Neural crest cell (in vitro differentiated cells): ENCODE data around the gene RIMBP2. TPM values are rescaled to one million over a fixed set of nuclear protein-coding genes. Genes with fewer than 3 reads are reported as not detected.

Experiments
- DNase-seq: peaks from one replicate; pipeline ENCODE4 v3.0.0; 2021; ENCODE audit warnings: low read depth, mixed read lengths, low spot score
- H3K27ac Mint-ChIP-seq: one replicate; pipeline ENCODE4 v1.8.0; 2021; ENCODE audit warnings: mild to moderate bottlenecking, mixed read lengths; ENCODE audit not compliant: unreplicated experiment
- H3K27me3 Mint-ChIP-seq: 2 replicates; pipeline ENCODE4 v1.8.0; 2021; ENCODE audit warnings: low read depth, mild to moderate bottlenecking, mixed read lengths
- H3K36me3 Mint-ChIP-seq: 2 replicates; pipeline ENCODE4 v1.8.0; 2021; ENCODE audit warnings: low read depth, mild to moderate bottlenecking, mixed read lengths
- H3K4me1 Mint-ChIP-seq: 2 replicates; pipeline ENCODE4 v1.8.0; 2021; ENCODE audit warnings: mixed read lengths
- H3K4me3 Mint-ChIP-seq: one replicate; pipeline ENCODE4 v1.8.0; 2021; ENCODE audit warnings: mild to moderate bottlenecking, mixed read lengths
- H3K9me3 Mint-ChIP-seq: 2 replicates; pipeline ENCODE4 v1.8.0; 2021; ENCODE audit warnings: mixed read lengths
- total RNA-seq: library from RNA; stranded (reverse); gene quantifications from 2 replicates; pipeline ENCODE4 v1.2.1, GENCODE V29; 2021
- TF ChIP-seq, protein P1 (sequence below): fragments of 200-600 bp; sonication (generic); conservative IDR thresholded peaks from 2 replicates; pipeline ENCODE4 v1.5.0; 2021; ENCODE audit warnings: antibody characterized with exemption, mild to moderate bottlenecking

The RIMBP2 gene
- total RNA-seq, 1 donor from 2014 or later, result 5.9 TPM

DNA sequence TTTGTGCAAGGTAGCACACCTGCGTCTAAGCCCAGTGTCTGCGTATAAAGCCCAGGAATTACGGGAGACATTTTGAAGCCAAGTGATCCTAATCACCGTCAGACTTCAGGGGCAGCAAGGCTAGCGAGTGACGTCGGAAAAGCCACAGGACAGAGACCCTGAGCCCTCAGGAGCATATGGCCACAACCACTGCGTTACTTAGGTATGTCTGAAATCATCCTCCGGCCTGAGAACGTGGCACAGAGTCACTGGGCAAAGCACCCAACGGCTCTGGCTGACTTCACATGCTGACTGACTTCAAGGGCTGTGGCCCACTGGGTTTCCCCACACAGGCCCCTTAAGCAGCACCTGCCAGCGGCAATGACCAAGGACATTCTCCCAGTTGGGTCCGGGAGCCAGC is 71.5 kb downstream of the RIMBP2 start:
- H3K4me3 Mint-ChIP-seq, result no peak overlapping the region

DNA sequence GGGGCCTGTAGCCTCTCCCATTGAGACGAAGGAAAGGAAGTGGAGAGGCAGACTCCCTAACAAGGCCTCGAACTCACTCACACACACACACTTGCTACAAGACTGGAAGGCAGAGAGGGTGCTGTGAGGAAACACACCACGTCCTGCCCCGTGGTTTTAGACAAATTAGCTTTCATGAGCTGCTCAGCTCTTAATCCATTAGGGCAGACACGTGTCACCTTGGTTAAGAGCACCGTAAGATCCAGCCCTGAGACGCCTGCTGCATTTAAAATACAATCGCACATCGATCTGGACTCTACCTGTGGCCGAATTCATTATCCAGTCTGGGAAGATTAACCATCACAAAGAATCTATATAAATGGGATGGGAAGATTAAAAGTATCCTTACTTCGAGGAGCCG is 72.0 kb downstream of the RIMBP2 start:
- Mint-ChIP-seq H3K36me3 (no peaks in the 10 kb centered on the region), H3K4me3 (no peak overlapping the region), H3K27ac (no peak overlapping the region), H3K27me3 (no peaks in the 10 kb centered on the region), H3K9me3 (no peaks in the 10 kb centered on the region), H3K4me1 (no peaks in the 10 kb centered on the region)
- no peak for DNase-seq
- TF ChIP-seq, protein P1, sequence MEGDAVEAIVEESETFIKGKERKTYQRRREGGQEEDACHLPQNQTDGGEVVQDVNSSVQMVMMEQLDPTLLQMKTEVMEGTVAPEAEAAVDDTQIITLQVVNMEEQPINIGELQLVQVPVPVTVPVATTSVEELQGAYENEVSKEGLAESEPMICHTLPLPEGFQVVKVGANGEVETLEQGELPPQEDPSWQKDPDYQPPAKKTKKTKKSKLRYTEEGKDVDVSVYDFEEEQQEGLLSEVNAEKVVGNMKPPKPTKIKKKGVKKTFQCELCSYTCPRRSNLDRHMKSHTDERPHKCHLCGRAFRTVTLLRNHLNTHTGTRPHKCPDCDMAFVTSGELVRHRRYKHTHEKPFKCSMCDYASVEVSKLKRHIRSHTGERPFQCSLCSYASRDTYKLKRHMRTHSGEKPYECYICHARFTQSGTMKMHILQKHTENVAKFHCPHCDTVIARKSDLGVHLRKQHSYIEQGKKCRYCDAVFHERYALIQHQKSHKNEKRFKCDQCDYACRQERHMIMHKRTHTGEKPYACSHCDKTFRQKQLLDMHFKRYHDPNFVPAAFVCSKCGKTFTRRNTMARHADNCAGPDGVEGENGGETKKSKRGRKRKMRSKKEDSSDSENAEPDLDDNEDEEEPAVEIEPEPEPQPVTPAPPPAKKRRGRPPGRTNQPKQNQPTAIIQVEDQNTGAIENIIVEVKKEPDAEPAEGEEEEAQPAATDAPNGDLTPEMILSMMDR, result no peak

More for the DNA sequence above, 71.5 kb downstream of the RIMBP2 start:
- H3K27ac Mint-ChIP-seq, result no peak overlapping the region
- H3K9me3 Mint-ChIP-seq, result no peaks in the 10 kb centered on the region
- no peak for DNase-seq
- TF ChIP-seq, protein P1, result no peak
- H3K4me1 Mint-ChIP-seq, result no peaks in the 10 kb centered on the region
- no peaks in the 10 kb centered on the region for H3K36me3 Mint-ChIP-seq
- no peaks in the 10 kb centered on the region for H3K27me3 Mint-ChIP-seq

DNA sequence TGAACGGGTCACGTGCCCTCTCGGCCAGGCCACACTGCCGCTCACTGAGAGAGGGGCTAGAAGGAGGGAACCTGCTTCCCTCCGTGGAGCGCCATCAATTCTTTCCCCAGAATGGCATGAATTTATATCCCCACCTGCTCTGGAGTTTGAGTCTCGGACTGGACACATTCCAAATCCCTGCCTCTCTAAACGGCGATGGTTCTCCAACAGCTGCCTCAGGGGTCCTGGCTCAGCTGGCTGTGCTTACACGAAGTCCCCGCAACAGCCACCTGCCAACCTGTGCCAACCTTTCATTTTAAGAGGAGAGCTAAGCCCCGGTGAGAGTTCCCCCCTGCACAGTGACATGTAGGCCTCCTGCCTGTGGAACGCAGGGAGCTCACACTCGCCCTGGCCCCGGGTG is 73.2 kb downstream of the RIMBP2 start:
- TF ChIP-seq, protein P1, result no peak
- H3K4me1 Mint-ChIP-seq, result no peaks in the 10 kb centered on the region
- no peaks in the 10 kb centered on the region for H3K9me3 Mint-ChIP-seq
- no peaks in the 10 kb centered on the region for H3K36me3 Mint-ChIP-seq
- H3K27me3 Mint-ChIP-seq, result no peaks in the 10 kb centered on the region
- no peak for DNase-seq
- H3K27ac Mint-ChIP-seq, result no peak overlapping the region
- H3K4me3 Mint-ChIP-seq, result no peak overlapping the region

DNA sequence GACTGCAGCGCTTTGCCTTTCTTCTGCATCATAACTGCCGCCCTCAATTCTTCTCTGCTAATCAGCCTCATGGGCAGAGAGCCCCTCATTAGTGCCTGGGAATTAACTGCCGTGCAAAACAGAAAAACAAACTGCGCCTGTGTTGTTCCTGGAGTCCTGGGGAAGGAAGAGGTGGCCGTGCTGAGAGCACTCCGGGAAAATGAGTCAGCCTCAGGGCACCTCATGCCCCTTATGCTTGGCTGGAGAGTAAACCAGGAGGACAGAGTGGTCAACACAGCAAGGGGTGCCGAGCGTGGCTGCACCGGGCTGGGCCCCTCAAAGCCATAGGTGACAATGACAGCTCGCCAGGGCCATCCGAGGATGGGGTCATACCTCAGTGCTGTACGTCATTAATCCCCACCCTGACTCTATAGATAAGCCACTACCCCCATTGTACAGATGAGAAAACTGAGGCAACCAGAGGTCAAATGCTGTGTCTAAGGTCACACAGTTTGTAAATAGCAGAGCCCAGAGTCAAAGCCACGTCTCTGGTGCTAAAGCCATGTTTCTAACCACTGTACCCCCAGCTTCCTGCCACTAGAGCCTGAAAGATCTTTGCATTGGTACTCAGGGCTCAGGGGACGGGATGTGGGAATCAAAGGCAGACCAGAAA is 74.4 kb downstream of the RIMBP2 start:
- no peak for DNase-seq
- Mint-ChIP-seq H3K36me3 (no peaks in the 10 kb centered on the region), H3K4me3 (no peak overlapping the region), H3K4me1 (no peaks in the 10 kb centered on the region), H3K27ac (no peak overlapping the region), H3K27me3 (peaks cover 5% of the 10 kb centered on the region), H3K9me3 (no peaks in the 10 kb centered on the region)
- TF ChIP-seq, protein P1, result no peak

DNA sequence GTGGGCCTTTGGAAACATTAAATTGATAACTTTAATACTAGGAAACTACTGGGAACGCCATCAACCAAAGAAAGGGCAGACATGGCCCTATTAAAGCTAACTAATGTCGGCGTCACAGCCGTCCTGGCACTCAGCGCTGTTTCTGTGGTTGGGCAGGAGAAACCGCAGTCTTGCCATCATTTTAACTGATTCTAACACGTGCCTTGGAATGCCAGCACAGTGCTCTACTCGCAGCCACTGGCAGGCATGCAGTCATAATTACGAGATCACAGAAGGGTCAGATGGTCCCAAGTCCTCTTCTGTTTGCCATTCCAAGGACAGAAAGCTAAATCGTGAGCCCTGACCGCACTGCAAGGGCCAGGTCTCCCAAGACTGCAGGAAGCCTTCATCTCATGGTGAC is 75.2 kb downstream of the RIMBP2 start:
- H3K4me3 Mint-ChIP-seq, result no peak overlapping the region
- peaks cover 10% of the 10 kb centered on the region for H3K27me3 Mint-ChIP-seq
- DNase-seq, result no peak
- no peaks in the 10 kb centered on the region for H3K36me3 Mint-ChIP-seq
- TF ChIP-seq, protein P1, result no peak
- no peaks in the 10 kb centered on the region for H3K9me3 Mint-ChIP-seq
- H3K4me1 Mint-ChIP-seq, result no peaks in the 10 kb centered on the region
- H3K27ac Mint-ChIP-seq, result no peak overlapping the region
